Measurements from ENCODE around the gene FGFR2.

- TF ChIP-seq CTCF (conservative IDR thresholded peaks at IDR 0.05): no peak
- no peak for TF ChIP-seq ZFX (IDR thresholded peaks at IDR 0.05)
Observed at GRCh38 chr10:121459279-121459621, 139.0 kb downstream of the FGFR2 start.

Data from C4-2B (cell line).